Gastrocnemius medialis (tissue), 4 donors: Measurements from ENCODE around the gene HSD17B13.

Source experiments
- POLR2A ChIP-seq, 2 donors: fragments of 450-650 bp; IDR thresholded peaks; one replicate each; pipeline ENCODE4 v1.6.1; 2017; ENCODE audit warnings: antibody characterized with exemption in 2 of 2, mild to moderate bottlenecking in 2 of 2, moderate library complexity in 2 of 2
- TF ChIP-seq, protein P1 (sequence below), 5 experiments: fragments of 450-650 bp in 3 of 5; fragments of 200-600 bp in 2 of 5; sonication (generic) in 2 of 5; IDR thresholded peaks in 4 of 5; conservative IDR thresholded peaks in 1 of 5; 1 replicate in 4 of 5; 2 replicates in 1 of 5; pipeline ENCODE4 v1.5.1; 2016 to 2019; ENCODE audit warnings: antibody characterized with exemption in 5 of 5, mild to moderate bottlenecking in 3 of 5, moderate library complexity in 3 of 5

DNA sequence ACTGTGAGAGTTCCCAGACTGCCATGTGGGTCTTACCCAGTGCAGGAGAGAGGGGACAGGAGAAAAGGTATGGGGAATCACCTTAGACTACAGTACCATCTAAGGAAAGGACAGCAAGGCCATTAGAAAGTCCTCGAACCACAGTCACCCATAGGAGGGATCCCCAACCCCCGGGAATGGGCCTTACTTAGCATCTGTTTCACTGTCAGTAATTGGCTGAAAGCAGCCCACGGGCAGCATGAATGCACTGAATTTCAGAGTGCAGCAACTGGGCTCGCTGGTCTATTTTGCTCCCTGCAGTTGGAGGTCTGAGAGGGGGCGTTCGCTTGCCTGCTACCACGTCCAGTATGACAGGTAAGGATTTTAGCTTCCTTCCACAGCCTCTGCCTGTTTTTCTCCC is 51.9 kb downstream of the HSD17B13 start:
- TF ChIP-seq POLR2A (IDR thresholded peaks at IDR 0.05), result no peak
- TF ChIP-seq, protein P1, sequence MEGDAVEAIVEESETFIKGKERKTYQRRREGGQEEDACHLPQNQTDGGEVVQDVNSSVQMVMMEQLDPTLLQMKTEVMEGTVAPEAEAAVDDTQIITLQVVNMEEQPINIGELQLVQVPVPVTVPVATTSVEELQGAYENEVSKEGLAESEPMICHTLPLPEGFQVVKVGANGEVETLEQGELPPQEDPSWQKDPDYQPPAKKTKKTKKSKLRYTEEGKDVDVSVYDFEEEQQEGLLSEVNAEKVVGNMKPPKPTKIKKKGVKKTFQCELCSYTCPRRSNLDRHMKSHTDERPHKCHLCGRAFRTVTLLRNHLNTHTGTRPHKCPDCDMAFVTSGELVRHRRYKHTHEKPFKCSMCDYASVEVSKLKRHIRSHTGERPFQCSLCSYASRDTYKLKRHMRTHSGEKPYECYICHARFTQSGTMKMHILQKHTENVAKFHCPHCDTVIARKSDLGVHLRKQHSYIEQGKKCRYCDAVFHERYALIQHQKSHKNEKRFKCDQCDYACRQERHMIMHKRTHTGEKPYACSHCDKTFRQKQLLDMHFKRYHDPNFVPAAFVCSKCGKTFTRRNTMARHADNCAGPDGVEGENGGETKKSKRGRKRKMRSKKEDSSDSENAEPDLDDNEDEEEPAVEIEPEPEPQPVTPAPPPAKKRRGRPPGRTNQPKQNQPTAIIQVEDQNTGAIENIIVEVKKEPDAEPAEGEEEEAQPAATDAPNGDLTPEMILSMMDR (IDR thresholded peaks at IDR 0.05 in 4 of 5, conservative IDR thresholded peaks at IDR 0.05 in 1 of 5), result no peak
